Esophagus squamous epithelium (tissue), 5 donors: Measurements from ENCODE around the gene PKM. TPM values are rescaled to one million over a fixed set of nuclear protein-coding genes. Genes with fewer than 3 reads are reported as not detected.

Experiments
- DNase-seq: peaks from one replicate; lab custom pipeline; 2025; lab: John Stamatoyannopoulos, UW
- H3K27ac ChIP-seq, 4 donors: fragments of 200-600 bp; sonication (generic); one replicate each; pipeline ENCODE4 v1.5.1; 2016 to 2019; ENCODE audit warnings: mild to moderate bottlenecking in 1 of 4
- H3K27me3 ChIP-seq, 4 donors: fragments of 200-600 bp; sonication (generic); 1 replicate in 3 of 4; 2 replicates in 1 of 4; pipeline versions ENCODE4 v1.5.1 to v1.6.0; 2017 to 2021; ENCODE audit warnings: antibody characterized with exemption in 1 of 4
- H3K36me3 ChIP-seq, 3 donors: fragments of 200-600 bp; sonication (generic); one replicate each; pipeline ENCODE4 v1.5.1; 2016 to 2019
- H3K4me1 ChIP-seq, 3 donors: fragments of 200-600 bp; sonication (generic); one replicate each; pipeline ENCODE4 v1.5.1; 2017 to 2019
- H3K4me3 ChIP-seq, 4 donors: fragments of 200-600 bp; sonication (generic); 1 replicate in 3 of 4; 2 replicates in 1 of 4; pipeline ENCODE4 v1.5.1; 2016 to 2019; ENCODE audit warnings: mild to moderate bottlenecking in 2 of 4, moderate library complexity in 1 of 4
- H3K9me3 ChIP-seq, 3 donors: fragments of 200-600 bp; sonication (generic); one replicate each; pipeline ENCODE4 v1.5.1; 2016 to 2019
- CTCF ChIP-seq, 6 experiments: fragments of 450-650 bp in 4 of 6; fragments of 200-600 bp in 2 of 6; sonication (generic) in 2 of 6; IDR thresholded peaks; one replicate each; pipeline ENCODE4 v1.5.1; 2016 to 2019; ENCODE audit warnings: antibody characterized with exemption in 6 of 6, mild to moderate bottlenecking in 4 of 6, moderate library complexity in 4 of 6
- POLR2A ChIP-seq, 4 donors: fragments of 450-650 bp; IDR thresholded peaks; one replicate each; pipeline ENCODE4 v1.6.1; 2017; ENCODE audit warnings: antibody characterized with exemption in 4 of 4, mild to moderate bottlenecking in 4 of 4, moderate library complexity in 3 of 4
- WGBS, 2 donors: methylation state at CpG; one replicate each; pipeline ENCODE4 v1.1.5; 2018; 5-methylcytosine and 5-hydroxymethylcytosine counted together
- intact Hi-C: fragments of 100-400 bp; cut with DNase I; formaldehyde crosslinking; loops from one replicate; pipeline ENCODE4 v1.15.0; 2022
- total RNA-seq, 4 donors: library from RNA; depleted of rRNA; stranded (reverse); fragments of >200 nt; gene quantifications; one replicate each; pipeline ENCODE4 v1.1.0, GENCODE V29; 2016
- donor health status: DM: yes; HTN: yes; CAD: no.

PKM gene
- total RNA-seq, 4 donors from 2014 or later, result 504 to 1,134 (median 964) TPM

GRCh38 chr15:72162569-72162968, 68.4 kb downstream of the PKM start:
- no peaks in the 10 kb centered on the region for H3K4me1 ChIP-seq
- H3K9me3 ChIP-seq, result no peaks in the 10 kb centered on the region
- 79 to 90% methylated on average over 2 of the region's 5 CpGs for WGBS, 2 donors
- no peak overlapping the region for H3K27ac ChIP-seq
- H3K4me3 ChIP-seq, result no peak overlapping the region
- DNase-seq, result no peak
- TF ChIP-seq CTCF (IDR thresholded peaks at IDR 0.05) (no peak), POLR2A (IDR thresholded peaks at IDR 0.05) (no peak)
- H3K36me3 ChIP-seq, result no peaks in the 10 kb centered on the region
- H3K27me3 ChIP-seq, result no peaks in the 10 kb centered on the region
- intact Hi-C loops, result no loop called here

- WGBS, 2 donors, result 79 to 92% methylated on average over 6 of the region's 7 CpGs
- H3K9me3 ChIP-seq, result no peaks in the 10 kb centered on the region
- no peak overlapping the region for H3K4me3 ChIP-seq
- no peak for DNase-seq
- no peaks in the 10 kb centered on the region for H3K36me3 ChIP-seq
- no peak overlapping the region for H3K27ac ChIP-seq
- intact Hi-C loops, result no loop called here
- no peaks in the 10 kb centered on the region for H3K27me3 ChIP-seq
- no peaks in the 10 kb centered on the region for H3K4me1 ChIP-seq
- no peak for TF ChIP-seq CTCF (IDR thresholded peaks at IDR 0.05)
- no peak for TF ChIP-seq POLR2A (IDR thresholded peaks at IDR 0.05)
These were observed 69.4 kb downstream of the PKM start for GRCh38 chr15:72161361-72162132.

GRCh38 chr15:72160696-72161245, 70.2 kb downstream of the PKM start:
- DNase-seq, result no peak

GRCh38 chr15:72156928-72157327, 74.1 kb downstream of the PKM start:
- no peaks in the 10 kb centered on the region for H3K36me3 ChIP-seq
- intact Hi-C loops, result loop anchor here (10.0 kb wide), 1 partner anchor 352 kb away; no protein-coding TSS in a partner anchor
- H3K4me1 ChIP-seq, result peaks cover 0 to 30% (median 13%) of the 10 kb centered on the region in 3 donors

More at GRCh38 chr15:72160696-72161245, 70.2 kb downstream of the PKM start:
- no peak for TF ChIP-seq POLR2A (IDR thresholded peaks at IDR 0.05)
- TF ChIP-seq CTCF (IDR thresholded peaks at IDR 0.05), result no peak
- Histone ChIP-seq H3K27ac (no peak overlapping the region), H3K9me3 (no peaks in the 10 kb centered on the region), H3K27me3 (no peaks in the 10 kb centered on the region), H3K36me3 (no peaks in the 10 kb centered on the region), H3K4me1 (peaks cover 0 to 7% (median 5%) of the 10 kb centered on the region in 3 donors), H3K4me3 (no peak overlapping the region)
- intact Hi-C loops, result no loop called here
- 67 to 81% methylated on average over 1 to 2 of the region's 5 CpGs for WGBS, 2 donors

More at GRCh38 chr15:72156928-72157327, 74.1 kb downstream of the PKM start:
- TF ChIP-seq POLR2A (IDR thresholded peaks at IDR 0.05) (no peak), CTCF (IDR thresholded peaks at IDR 0.05) (no peak)
- Histone ChIP-seq H3K4me3 (no peak overlapping the region), H3K27me3 (no peaks in the 10 kb centered on the region), H3K27ac (peak overlapping the region in 1 of 4 donors; percentile 84), H3K9me3 (no peaks in the 10 kb centered on the region)
- no peak for DNase-seq
- 83 to 94% methylated on average over 2 of the region's 2 CpGs for WGBS, 2 donors
